ENCODE results near the gene TEX55. TPM values are rescaled to one million over a fixed set of nuclear protein-coding genes. Genes with fewer than 3 reads are reported as not detected.

Gene TEX55
- polyA plus RNA-seq, 3 donors = not detected

DNA sequence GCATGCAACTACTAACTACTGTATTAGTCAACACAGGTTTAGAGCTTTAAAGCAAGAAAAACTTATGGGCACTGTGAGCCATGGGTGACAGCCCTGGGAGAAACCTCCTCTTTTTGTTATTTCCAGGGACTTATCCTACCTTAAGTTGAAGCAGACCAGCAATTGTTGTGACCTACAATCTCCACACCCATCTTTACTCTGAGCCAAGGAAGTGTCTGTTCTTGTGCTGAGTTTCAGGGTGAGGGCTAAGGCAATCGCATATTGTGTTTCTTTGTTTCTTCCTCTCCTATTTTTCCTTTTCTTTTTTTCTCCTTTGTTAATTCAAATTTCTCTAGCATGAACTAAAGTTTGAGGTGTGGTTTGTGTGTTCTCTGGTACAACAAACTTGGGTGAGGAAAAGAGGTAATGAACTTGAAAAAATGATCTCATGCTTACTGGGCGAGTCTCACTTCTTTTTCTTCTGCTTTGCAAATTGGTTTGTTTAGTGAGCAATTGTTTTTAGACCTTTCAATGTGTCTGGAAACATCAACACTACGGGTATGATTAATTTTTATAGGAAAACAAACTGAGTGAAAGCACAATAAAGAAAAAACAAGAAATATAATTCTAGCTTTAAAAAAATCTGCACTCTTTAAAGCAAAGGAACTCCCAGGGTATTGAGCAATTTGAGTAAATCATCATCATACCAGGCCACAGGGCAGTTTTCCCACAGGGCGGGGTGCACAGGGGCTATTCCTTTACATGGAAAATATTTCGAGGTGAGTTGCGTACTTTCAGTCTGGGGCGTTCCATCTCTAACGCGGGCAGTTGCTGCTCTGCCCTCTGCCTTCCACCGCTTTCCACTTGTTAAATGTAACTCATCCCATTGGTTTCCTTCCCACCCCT lies 30.1 kb downstream of the TEX55 start:
- Histone ChIP-seq H3K9ac (ENCODE audit: insufficient read depth, low read length, poor library complexity, severe bottlenecking) (no peak overlapping the region), H3K4me2 (replicated peaks; ENCODE audit: extremely low read depth, low read length, poor library complexity, severe bottlenecking) (no peak overlapping the region), H3K27ac (ENCODE audit: low read depth in 1 of 2, low read length in 2 of 2) (no peak overlapping the region), H3K4me3 (replicated peaks in 1 of 3; ENCODE audit: low read depth in 2 of 3, low read length in 3 of 3) (no peak overlapping the region), H3K9me3 (replicated peaks in 1 of 2; ENCODE audit: control insufficient read depth in 1 of 2, insufficient read depth in 1 of 2, low read length in 2 of 2) (no peaks in the 10 kb centered on the region), H3K4me1 (ENCODE audit: control insufficient read depth in 1 of 2, insufficient read depth in 2 of 2, low read length in 2 of 2) (no peaks in the 10 kb centered on the region), H3K27me3 (ENCODE audit: control insufficient read depth in 2 of 2, insufficient read depth in 2 of 2, low read length in 2 of 2) (peaks cover 5% of the 10 kb centered on the region in 2 donors), H3K79me2 (ENCODE audit: insufficient read depth, low read length) (no peaks in the 10 kb centered on the region), H3K36me3 (replicated peaks in 1 of 2; ENCODE audit: control insufficient read depth in 1 of 2, insufficient read depth in 2 of 2, low read length in 2 of 2) (no peaks in the 10 kb centered on the region), H2AFZ (ENCODE audit: insufficient read depth, low read depth, low read length, poor library complexity, severe bottlenecking) (no peak overlapping the region), H4K20me1 (ENCODE audit: insufficient read depth, low read length) (no peaks in the 10 kb centered on the region)
- Mint-ChIP-seq H3K4me1 (peaks cover 3% of the 10 kb centered on the region), H3K4me3 (no peak overlapping the region), H3K36me3 (no peaks in the 10 kb centered on the region), H3K27ac (no peak overlapping the region), H3K27me3 (ENCODE audit: low read depth in 3 of 3) (peaks cover 7 to 27% (median 14%) of the 10 kb centered on the region in 3 donors), H3K9me3 (peaks cover 0 to 4% (median 3%) of the 10 kb centered on the region in 7 donors)
- TF ChIP-seq, protein P1, sequence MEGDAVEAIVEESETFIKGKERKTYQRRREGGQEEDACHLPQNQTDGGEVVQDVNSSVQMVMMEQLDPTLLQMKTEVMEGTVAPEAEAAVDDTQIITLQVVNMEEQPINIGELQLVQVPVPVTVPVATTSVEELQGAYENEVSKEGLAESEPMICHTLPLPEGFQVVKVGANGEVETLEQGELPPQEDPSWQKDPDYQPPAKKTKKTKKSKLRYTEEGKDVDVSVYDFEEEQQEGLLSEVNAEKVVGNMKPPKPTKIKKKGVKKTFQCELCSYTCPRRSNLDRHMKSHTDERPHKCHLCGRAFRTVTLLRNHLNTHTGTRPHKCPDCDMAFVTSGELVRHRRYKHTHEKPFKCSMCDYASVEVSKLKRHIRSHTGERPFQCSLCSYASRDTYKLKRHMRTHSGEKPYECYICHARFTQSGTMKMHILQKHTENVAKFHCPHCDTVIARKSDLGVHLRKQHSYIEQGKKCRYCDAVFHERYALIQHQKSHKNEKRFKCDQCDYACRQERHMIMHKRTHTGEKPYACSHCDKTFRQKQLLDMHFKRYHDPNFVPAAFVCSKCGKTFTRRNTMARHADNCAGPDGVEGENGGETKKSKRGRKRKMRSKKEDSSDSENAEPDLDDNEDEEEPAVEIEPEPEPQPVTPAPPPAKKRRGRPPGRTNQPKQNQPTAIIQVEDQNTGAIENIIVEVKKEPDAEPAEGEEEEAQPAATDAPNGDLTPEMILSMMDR (IDR thresholded peaks at IDR 0.05) = no peak
- WGBS (ENCODE audit: insufficient coverage) = 92% methylated on average over 3 of the region's 10 CpGs
- no peak for DNase-seq
- intact Hi-C loops (cut with micrococcal nuclease) = no loop called here

DNA sequence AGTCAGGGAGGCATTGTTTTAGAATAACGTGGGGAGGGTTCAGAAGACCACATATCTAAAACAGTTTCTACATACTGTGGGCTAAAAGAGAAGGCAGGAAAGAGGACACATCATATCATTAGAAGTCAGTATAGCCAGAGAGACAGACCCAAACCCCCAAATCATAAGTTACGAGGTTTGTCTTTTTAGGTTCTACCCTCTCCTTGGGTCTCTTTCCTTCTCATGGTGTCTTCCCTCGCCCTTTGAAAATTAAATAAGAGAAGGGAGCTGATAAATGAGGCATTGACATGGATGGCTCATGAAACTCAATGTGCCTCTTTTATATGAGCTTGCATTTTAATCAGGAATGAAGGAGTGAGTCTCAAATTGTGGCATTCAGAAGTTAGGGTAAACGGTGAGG lies 30.8 kb downstream of the TEX55 start:
- Mint-ChIP-seq H3K27ac (peak overlapping the region in 1 of 7 donors; percentile 4), H3K9me3 (peaks cover 0 to 4% (median 3%) of the 10 kb centered on the region in 7 donors), H3K4me3 (no peak overlapping the region), H3K27me3 (ENCODE audit: low read depth in 3 of 3) (peaks cover 7 to 27% (median 14%) of the 10 kb centered on the region in 3 donors), H3K4me1 (peaks cover 3% of the 10 kb centered on the region), H3K36me3 (no peaks in the 10 kb centered on the region)
- DNase-seq = no peak
- Histone ChIP-seq H3K4me1 (ENCODE audit: control insufficient read depth in 1 of 2, insufficient read depth in 2 of 2, low read length in 2 of 2) (no peaks in the 10 kb centered on the region), H3K4me3 (replicated peaks in 1 of 3; ENCODE audit: low read depth in 2 of 3, low read length in 3 of 3) (no peak overlapping the region), H2AFZ (ENCODE audit: insufficient read depth, low read depth, low read length, poor library complexity, severe bottlenecking) (no peak overlapping the region), H3K36me3 (replicated peaks in 1 of 2; ENCODE audit: control insufficient read depth in 1 of 2, insufficient read depth in 2 of 2, low read length in 2 of 2) (no peaks in the 10 kb centered on the region), H3K4me2 (replicated peaks; ENCODE audit: extremely low read depth, low read length, poor library complexity, severe bottlenecking) (no peak overlapping the region), H3K9me3 (replicated peaks in 1 of 2; ENCODE audit: control insufficient read depth in 1 of 2, insufficient read depth in 1 of 2, low read length in 2 of 2) (no peaks in the 10 kb centered on the region), H3K27me3 (ENCODE audit: control insufficient read depth in 2 of 2, insufficient read depth in 2 of 2, low read length in 2 of 2) (peaks cover 5% of the 10 kb centered on the region in 2 donors), H3K9ac (ENCODE audit: insufficient read depth, low read length, poor library complexity, severe bottlenecking) (no peak overlapping the region), H3K27ac (ENCODE audit: low read depth in 1 of 2, low read length in 2 of 2) (no peak overlapping the region), H4K20me1 (ENCODE audit: insufficient read depth, low read length) (no peaks in the 10 kb centered on the region), H3K79me2 (ENCODE audit: insufficient read depth, low read length) (no peaks in the 10 kb centered on the region)
- TF ChIP-seq, protein P1 (IDR thresholded peaks at IDR 0.05) = no peak
- intact Hi-C loops (cut with micrococcal nuclease) = no loop called here
- WGBS (ENCODE audit: insufficient coverage) = 44% methylated on average over 1 of the region's 4 CpGs
